Measurements from ENCODE around the gene FOXK1.
A peak's percentile ranks its signal among the peaks of the same experiment; 100 is the strongest.

The FOXK1 gene

GRCh38 chr7:4722308-4722707 lies 40.2 kb downstream of the FOXK1 start:
- no peak for DNase-seq (ENCODE audit: low read depth in 2 of 2)

- DNase-seq (ENCODE audit: low read depth in 2 of 2): no peak
These were observed 41.0 kb downstream of the FOXK1 start for GRCh38 chr7:4722960-4723630.

GRCh38 chr7:4724648-4725013 lies 42.5 kb downstream of the FOXK1 start:
- no peak for DNase-seq (ENCODE audit: low read depth in 2 of 2)

- DNase-seq (ENCODE audit: low read depth in 2 of 2): peak; percentile 17 to 26
These were observed 43.1 kb downstream of the FOXK1 start for GRCh38 chr7:4725014-4725849.

GRCh38 chr7:4725850-4726450 lies 43.9 kb downstream of the FOXK1 start:
- no peak for DNase-seq (ENCODE audit: low read depth in 2 of 2)

GRCh38 chr7:4726566-4726965 lies 44.5 kb downstream of the FOXK1 start:
- no peak for DNase-seq (ENCODE audit: low read depth in 2 of 2)

- DNase-seq (ENCODE audit: low read depth in 2 of 2): no peak
These were observed 46.0 kb downstream of the FOXK1 start for GRCh38 chr7:4727914-4728705.

GRCh38 chr7:4729266-4729665 lies 47.2 kb downstream of the FOXK1 start:
- DNase-seq (ENCODE audit: low read depth in 2 of 2): no peak

GRCh38 chr7:4730276-4730675 lies 48.2 kb downstream of the FOXK1 start:
- DNase-seq (ENCODE audit: low read depth in 2 of 2): no peak

GRCh38 chr7:4730971-4731370 lies 48.9 kb downstream of the FOXK1 start:
- DNase-seq (ENCODE audit: low read depth in 2 of 2): no peak

GRCh38 chr7:4731803-4732202 lies 49.7 kb downstream of the FOXK1 start:
- no peak for DNase-seq (ENCODE audit: low read depth in 2 of 2)

- DNase-seq (ENCODE audit: low read depth in 2 of 2): no peak
These were observed 51.9 kb downstream of the FOXK1 start for GRCh38 chr7:4733936-4734528.

- no peak for DNase-seq (ENCODE audit: low read depth in 2 of 2)
These were observed 52.7 kb downstream of the FOXK1 start for GRCh38 chr7:4734587-4735345.

- no peak for DNase-seq (ENCODE audit: low read depth in 2 of 2)
These were observed 55.2 kb downstream of the FOXK1 start for GRCh38 chr7:4737300-4737699.

- no peak for DNase-seq (ENCODE audit: low read depth in 2 of 2)
These were observed 56.8 kb downstream of the FOXK1 start for GRCh38 chr7:4738711-4739527.

- peak in 1 of 2 donors; percentile 25 for DNase-seq (ENCODE audit: low read depth in 2 of 2)
These were observed 57.5 kb downstream of the FOXK1 start for GRCh38 chr7:4739528-4739992.

- DNase-seq (ENCODE audit: low read depth in 2 of 2): no peak
These were observed 58.7 kb downstream of the FOXK1 start for GRCh38 chr7:4740796-4741195.

GRCh38 chr7:4742051-4742573 lies 60.0 kb downstream of the FOXK1 start:
- no peak for DNase-seq (ENCODE audit: low read depth in 2 of 2)

GRCh38 chr7:4742852-4743251 lies 60.8 kb downstream of the FOXK1 start:
- no peak for DNase-seq (ENCODE audit: low read depth in 2 of 2)
